ENCODE measurements around the gene CCDC148.

Gene CCDC148

GRCh38 chr2:158504088-158504487, 47.5 kb upstream of the CCDC148 start:
- TF ChIP-seq ZSCAN30 (tag by site-specific recombination; IDR thresholded peaks at IDR 0.05) (no peak), HOXA7 (CRISPR knock-in tag; IDR thresholded peaks at IDR 0.05; ENCODE audit: borderline replicate concordance) (no peak), ZNF792 (tag by site-specific recombination; IDR thresholded peaks at IDR 0.05) (no peak), ZNF350 (tag by site-specific recombination; IDR thresholded peaks at IDR 0.05) (no peak), ZNF311 (tag by site-specific recombination; IDR thresholded peaks at IDR 0.05; ENCODE audit: borderline replicate concordance) (no peak), MYNN (tag by site-specific recombination; IDR thresholded peaks at IDR 0.05; ENCODE audit: borderline replicate concordance) (no peak), ZNF585B (tag by site-specific recombination; IDR thresholded peaks at IDR 0.05) (no peak), ZNF549 (tag by site-specific recombination; IDR thresholded peaks at IDR 0.05) (no peak), ZNF433 (tag by site-specific recombination; IDR thresholded peaks at IDR 0.05; ENCODE audit: low read depth) (no peak), HOXD13 (CRISPR knock-in tag; IDR thresholded peaks at IDR 0.05; ENCODE audit: borderline replicate concordance) (no peak)
- CTCF ChIA-PET, result no interaction called here
- POLR2A ChIA-PET, result no interaction called here
- H3K36me3 ChIP-seq (ENCODE audit: control insufficient read depth in 2 of 2, insufficient read depth in 1 of 2, low read length in 2 of 2), result no peaks in the 10 kb centered on the region
- H3K27ac ChIP-seq (ENCODE audit: extremely low read depth, low read depth, low read length), result no peak overlapping the region
- no peak overlapping the region for H3K4me3 ChIP-seq (ENCODE audit: low read depth, low read length)
- H3K4me1 ChIP-seq (ENCODE audit: control insufficient read depth, insufficient read depth, low read length), result no peaks in the 10 kb centered on the region; the same call in 1 of the 2 replicates
- no peaks in the 10 kb centered on the region for H3K9me3 ChIP-seq (ENCODE audit: control insufficient read depth, insufficient read depth, low read depth, low read length)

DNA sequence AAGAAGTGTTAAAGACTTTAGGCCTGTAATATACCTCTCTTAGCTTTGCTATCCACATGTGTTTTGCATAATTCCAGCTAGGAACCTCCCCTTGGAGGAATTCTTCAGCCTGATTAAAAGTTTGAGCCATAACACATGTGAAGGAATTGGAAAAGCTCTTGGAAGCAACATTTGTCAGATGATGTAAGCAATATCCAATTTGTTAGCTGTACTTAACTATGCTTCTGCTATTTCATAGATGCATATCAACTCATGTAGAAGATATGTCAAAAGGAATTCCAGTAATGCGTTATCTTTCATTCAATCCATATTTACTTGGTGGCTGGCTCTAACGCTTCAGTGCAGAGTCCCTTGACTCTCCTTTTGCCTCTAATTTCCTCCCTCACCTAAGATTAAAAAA, 46.4 kb upstream of the CCDC148 start:
- POLR2A ChIA-PET, result no interaction called here

DNA sequence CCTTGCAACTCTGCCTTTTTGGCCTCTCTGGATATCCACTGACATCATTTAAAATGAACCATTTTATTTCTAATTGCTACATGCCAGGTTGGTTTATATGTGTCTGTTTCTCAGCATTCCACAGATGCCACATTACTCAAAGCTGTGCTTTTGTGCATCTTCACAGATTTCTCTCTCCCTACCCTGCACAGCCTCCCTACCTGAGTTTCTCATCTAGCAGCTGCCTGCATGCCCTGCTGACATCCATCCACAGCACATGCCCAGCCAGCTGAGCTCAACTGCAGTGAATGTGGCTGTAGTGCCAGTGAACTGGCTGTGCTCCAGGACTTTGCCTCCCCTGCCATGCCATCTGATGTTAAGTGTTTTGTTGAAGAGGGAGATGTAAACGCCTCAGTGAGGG, 44.7 kb upstream of the CCDC148 start:
- CTCF ChIA-PET, result interaction anchor here (0.5 to 1.4 kb wide), 2 partner anchors 28 to 105 kb away, joined by 3 to 5 read pairs; no protein-coding TSS in a partner anchor
- H3K27ac ChIP-seq (ENCODE audit: extremely low read depth, low read depth, low read length), result no peak overlapping the region
- H3K36me3 ChIP-seq (ENCODE audit: control insufficient read depth in 2 of 2, insufficient read depth in 1 of 2, low read length in 2 of 2), result no peaks in the 10 kb centered on the region
- H3K4me3 ChIP-seq (ENCODE audit: low read depth, low read length), result no peak overlapping the region
- POLR2A ChIA-PET, result no interaction called here
- no peaks in the 10 kb centered on the region for H3K9me3 ChIP-seq (ENCODE audit: control insufficient read depth, insufficient read depth, low read depth, low read length)
- H3K4me1 ChIP-seq (ENCODE audit: control insufficient read depth, insufficient read depth, low read length), result peaks cover 9% of the 10 kb centered on the region
- TF ChIP-seq ZBTB8A (tag by site-specific recombination; IDR thresholded peaks at IDR 0.05), result no peak

More for the DNA sequence above, 46.4 kb upstream of the CCDC148 start:
- H3K27ac ChIP-seq (ENCODE audit: extremely low read depth, low read depth, low read length), result no peak overlapping the region
- no peaks in the 10 kb centered on the region for H3K36me3 ChIP-seq (ENCODE audit: control insufficient read depth in 2 of 2, insufficient read depth in 1 of 2, low read length in 2 of 2)
- no peaks in the 10 kb centered on the region for H3K9me3 ChIP-seq (ENCODE audit: control insufficient read depth, insufficient read depth, low read depth, low read length)
- peak; percentile 83 for TF ChIP-seq ZNF600 (tag by site-specific recombination; IDR thresholded peaks at IDR 0.05)
- TF ChIP-seq ZNF530 (tag by site-specific recombination; IDR thresholded peaks at IDR 0.05; ENCODE audit: low read depth), result no peak
- H3K4me1 ChIP-seq (ENCODE audit: control insufficient read depth, insufficient read depth, low read length), result no peaks in the 10 kb centered on the region; the same call in none of the 2 replicates
- CTCF ChIA-PET, result no interaction called here
- no peak overlapping the region for H3K4me3 ChIP-seq (ENCODE audit: low read depth, low read length)

DNA sequence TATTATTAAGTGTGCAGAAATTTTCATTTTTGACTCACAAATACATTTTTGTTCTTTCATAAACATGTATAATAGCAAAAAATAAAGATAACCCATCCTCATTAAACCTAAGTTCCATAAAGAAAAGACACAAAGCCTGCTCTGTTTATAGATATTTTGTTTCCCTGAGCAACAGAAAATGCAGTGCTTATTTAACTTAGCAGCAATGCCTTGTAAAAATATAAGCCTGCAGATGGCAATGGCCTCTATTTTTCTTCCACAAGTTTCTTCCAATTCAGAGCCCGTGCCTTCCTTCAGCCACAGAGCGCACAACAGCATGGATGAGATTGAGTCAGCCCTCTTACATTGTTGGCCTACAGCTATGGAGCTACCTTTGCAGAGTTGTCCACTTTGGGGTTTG, 43.8 kb upstream of the CCDC148 start:
- no peak overlapping the region for H3K27ac ChIP-seq (ENCODE audit: extremely low read depth, low read depth, low read length)
- ChIA-PET POLR2A (no interaction called here), CTCF (interaction anchor here (0.7 kb wide), 1 partner anchor 23 kb away, joined by 3 read pairs; no protein-coding TSS in a partner anchor)
- H3K9me3 ChIP-seq (ENCODE audit: control insufficient read depth, insufficient read depth, low read depth, low read length), result no peaks in the 10 kb centered on the region
- no peak overlapping the region for H3K4me3 ChIP-seq (ENCODE audit: low read depth, low read length)
- H3K36me3 ChIP-seq (ENCODE audit: control insufficient read depth in 2 of 2, insufficient read depth in 1 of 2, low read length in 2 of 2), result no peaks in the 10 kb centered on the region
- peaks cover 9% of the 10 kb centered on the region for H3K4me1 ChIP-seq (ENCODE audit: control insufficient read depth, insufficient read depth, low read length)
- TF ChIP-seq ZNF18 (tag by site-specific recombination; IDR thresholded peaks at IDR 0.05) (no peak), ZNF473 (tag by site-specific recombination; IDR thresholded peaks at IDR 0.05) (no peak), ZNF645 (tag by site-specific recombination; IDR thresholded peaks at IDR 0.05) (no peak), TRIM28 (IDR thresholded peaks at IDR 0.05; ENCODE audit: borderline replicate concordance, low read length) (no peak), ZNF623 (tag by site-specific recombination; IDR thresholded peaks at IDR 0.05) (no peak), PRDM4 (tag by site-specific recombination; IDR thresholded peaks at IDR 0.05) (no peak), SCRT2 (tag by site-specific recombination; IDR thresholded peaks at IDR 0.05) (no peak)
- TF ChIP-seq, protein P1, sequence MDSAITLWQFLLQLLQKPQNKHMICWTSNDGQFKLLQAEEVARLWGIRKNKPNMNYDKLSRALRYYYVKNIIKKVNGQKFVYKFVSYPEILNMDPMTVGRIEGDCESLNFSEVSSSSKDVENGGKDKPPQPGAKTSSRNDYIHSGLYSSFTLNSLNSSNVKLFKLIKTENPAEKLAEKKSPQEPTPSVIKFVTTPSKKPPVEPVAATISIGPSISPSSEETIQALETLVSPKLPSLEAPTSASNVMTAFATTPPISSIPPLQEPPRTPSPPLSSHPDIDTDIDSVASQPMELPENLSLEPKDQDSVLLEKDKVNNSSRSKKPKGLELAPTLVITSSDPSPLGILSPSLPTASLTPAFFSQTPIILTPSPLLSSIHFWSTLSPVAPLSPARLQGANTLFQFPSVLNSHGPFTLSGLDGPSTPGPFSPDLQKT (IDR thresholded peaks at IDR 0.05; ENCODE audit: borderline replicate concordance, low read depth, low read length), result no peak
- TF ChIP-seq, protein P2, sequence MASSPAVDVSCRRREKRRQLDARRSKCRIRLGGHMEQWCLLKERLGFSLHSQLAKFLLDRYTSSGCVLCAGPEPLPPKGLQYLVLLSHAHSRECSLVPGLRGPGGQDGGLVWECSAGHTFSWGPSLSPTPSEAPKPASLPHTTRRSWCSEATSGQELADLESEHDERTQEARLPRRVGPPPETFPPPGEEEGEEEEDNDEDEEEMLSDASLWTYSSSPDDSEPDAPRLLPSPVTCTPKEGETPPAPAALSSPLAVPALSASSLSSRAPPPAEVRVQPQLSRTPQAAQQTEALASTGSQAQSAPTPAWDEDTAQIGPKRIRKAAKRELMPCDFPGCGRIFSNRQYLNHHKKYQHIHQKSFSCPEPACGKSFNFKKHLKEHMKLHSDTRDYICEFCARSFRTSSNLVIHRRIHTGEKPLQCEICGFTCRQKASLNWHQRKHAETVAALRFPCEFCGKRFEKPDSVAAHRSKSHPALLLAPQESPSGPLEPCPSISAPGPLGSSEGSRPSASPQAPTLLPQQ (tag by site-specific recombination; IDR thresholded peaks at IDR 0.05), result no peak
